PFSK-1 (cell line): ENCODE data around the gene OPN3.

Experiments
- FOXP2 ChIP-seq: optimal IDR thresholded peaks from 2 replicates; pipeline ENCODE3; 2011; ENCODE audit warnings: borderline replicate concordance, control low read depth, inconsistent platforms; ENCODE audit not compliant: insufficient read depth; ENCODE audit errors: extremely low read length, extremely low read depth
- POLR2AphosphoS5 ChIP-seq: IDR thresholded peaks from 2 replicates; pipeline ENCODE4 v1.6.1; 2012; ENCODE audit warnings: low read depth, mild to moderate bottlenecking, control low read depth, low read length, moderate library complexity
- SIN3A ChIP-seq: IDR thresholded peaks from 2 replicates; pipeline ENCODE4 v1.6.1; 2012; ENCODE audit warnings: mild to moderate bottlenecking, low read length, moderate library complexity, borderline replicate concordance; ENCODE audit not compliant: insufficient read depth
- TAF1 ChIP-seq: IDR thresholded peaks from 2 replicates; pipeline ENCODE4 v1.6.1; 2012; ENCODE audit warnings: low read length, control low read depth, borderline replicate concordance; ENCODE audit not compliant: insufficient read depth
- TF ChIP-seq, protein P1 (sequence below), 2 experiments: IDR thresholded peaks; 2 replicates each; pipeline versions ENCODE4 v1.6.1 to v1.8.0; 2011 to 2012; ENCODE audit warnings: low read depth in 2 of 2, low read length in 2 of 2, control low read depth in 1 of 2, inconsistent platforms in 1 of 2, mild to moderate bottlenecking in 1 of 2, moderate library complexity in 1 of 2; ENCODE audit not compliant: insufficient read depth in 1 of 2

Gene OPN3

DNA sequence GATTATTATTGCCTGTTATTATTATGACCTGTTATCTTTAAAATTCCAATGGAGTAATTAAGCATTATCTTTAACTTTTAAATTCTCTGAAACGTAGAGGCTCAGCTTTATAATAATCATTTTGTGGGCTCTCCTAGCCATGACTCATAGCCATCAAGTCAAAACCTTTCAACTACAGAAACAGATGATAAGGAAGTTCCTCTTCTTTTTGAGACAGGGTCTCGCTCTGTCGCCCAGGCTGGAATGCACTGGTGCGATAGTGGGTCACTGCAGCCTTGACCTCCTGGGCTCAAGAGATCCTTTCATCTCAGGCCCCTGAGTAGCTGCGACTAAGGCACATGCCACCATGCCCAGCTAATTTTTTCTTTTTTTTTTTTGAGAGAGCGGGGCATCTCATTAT, 43.5 kb downstream of the OPN3 start:
- no peak for TF ChIP-seq FOXP2
- TF ChIP-seq SIN3A = no peak
- no peak for TF ChIP-seq TAF1
- TF ChIP-seq, protein P1, sequence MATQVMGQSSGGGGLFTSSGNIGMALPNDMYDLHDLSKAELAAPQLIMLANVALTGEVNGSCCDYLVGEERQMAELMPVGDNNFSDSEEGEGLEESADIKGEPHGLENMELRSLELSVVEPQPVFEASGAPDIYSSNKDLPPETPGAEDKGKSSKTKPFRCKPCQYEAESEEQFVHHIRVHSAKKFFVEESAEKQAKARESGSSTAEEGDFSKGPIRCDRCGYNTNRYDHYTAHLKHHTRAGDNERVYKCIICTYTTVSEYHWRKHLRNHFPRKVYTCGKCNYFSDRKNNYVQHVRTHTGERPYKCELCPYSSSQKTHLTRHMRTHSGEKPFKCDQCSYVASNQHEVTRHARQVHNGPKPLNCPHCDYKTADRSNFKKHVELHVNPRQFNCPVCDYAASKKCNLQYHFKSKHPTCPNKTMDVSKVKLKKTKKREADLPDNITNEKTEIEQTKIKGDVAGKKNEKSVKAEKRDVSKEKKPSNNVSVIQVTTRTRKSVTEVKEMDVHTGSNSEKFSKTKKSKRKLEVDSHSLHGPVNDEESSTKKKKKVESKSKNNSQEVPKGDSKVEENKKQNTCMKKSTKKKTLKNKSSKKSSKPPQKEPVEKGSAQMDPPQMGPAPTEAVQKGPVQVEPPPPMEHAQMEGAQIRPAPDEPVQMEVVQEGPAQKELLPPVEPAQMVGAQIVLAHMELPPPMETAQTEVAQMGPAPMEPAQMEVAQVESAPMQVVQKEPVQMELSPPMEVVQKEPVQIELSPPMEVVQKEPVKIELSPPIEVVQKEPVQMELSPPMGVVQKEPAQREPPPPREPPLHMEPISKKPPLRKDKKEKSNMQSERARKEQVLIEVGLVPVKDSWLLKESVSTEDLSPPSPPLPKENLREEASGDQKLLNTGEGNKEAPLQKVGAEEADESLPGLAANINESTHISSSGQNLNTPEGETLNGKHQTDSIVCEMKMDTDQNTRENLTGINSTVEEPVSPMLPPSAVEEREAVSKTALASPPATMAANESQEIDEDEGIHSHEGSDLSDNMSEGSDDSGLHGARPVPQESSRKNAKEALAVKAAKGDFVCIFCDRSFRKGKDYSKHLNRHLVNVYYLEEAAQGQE (IDR thresholded peaks at IDR 0.05; ENCODE audit: insufficient read depth in 1 of 2, low read depth in 2 of 2, low read length in 2 of 2) = no peak
- no peak for TF ChIP-seq POLR2AphosphoS5

DNA sequence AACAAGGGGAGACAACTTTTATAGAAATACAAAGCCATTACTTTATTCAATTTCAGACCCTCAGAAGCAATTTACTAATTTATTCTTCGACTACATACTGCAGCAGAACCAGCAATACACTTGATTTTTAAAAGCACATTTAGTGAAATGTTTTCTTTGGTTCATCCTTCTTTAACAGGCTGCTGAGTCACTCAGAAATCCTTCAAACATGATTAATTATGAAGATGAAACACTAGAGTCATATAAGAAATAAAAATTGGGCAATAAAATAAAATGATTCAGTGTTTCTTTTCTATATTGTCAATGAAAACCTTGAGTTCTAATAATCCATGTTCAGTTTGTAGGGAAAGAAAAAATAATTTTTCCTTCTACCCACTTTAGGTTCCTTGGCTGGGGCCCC, 47.0 kb downstream of the OPN3 start:
- TF ChIP-seq TAF1 = no peak
- no peak for TF ChIP-seq POLR2AphosphoS5
- TF ChIP-seq FOXP2 = no peak
- TF ChIP-seq, protein P1 (IDR thresholded peaks at IDR 0.05; ENCODE audit: insufficient read depth in 1 of 2, low read depth in 2 of 2, low read length in 2 of 2) = no peak
- TF ChIP-seq SIN3A = no peak

DNA sequence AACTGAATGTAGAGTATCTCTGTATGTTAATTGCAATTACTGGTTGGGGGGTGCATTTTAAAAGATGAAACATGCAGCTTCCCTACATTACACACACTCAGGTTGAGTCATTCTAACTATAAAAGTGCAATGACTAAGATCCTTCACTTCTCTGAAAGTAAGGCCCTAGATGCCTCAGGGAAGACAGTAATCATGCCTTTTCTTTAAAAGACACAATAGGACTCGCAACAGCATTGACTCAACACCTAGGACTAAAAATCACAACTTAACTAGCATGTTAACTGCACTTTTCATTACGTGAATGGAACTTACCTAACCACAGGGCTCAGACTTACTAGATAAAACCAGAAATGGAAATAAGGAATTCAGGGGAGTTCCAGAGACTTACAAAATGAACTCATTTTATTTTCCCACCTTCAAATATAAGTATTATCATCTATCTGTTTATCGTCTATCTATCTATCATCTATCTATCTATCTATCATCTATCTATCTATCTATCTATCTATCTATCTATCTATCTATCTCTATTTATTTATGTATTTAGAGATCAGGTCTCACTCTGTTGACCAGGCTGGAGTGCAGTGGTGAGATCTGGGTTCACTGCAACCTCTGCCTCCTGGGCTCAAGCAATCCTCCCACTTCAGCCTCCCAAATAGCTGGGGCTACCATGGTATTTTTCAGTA, 47.8 kb downstream of the OPN3 start:
- TF ChIP-seq SIN3A (no peak), FOXP2 (no peak), TAF1 (no peak), POLR2AphosphoS5 (no peak)
- TF ChIP-seq, protein P1 (IDR thresholded peaks at IDR 0.05; ENCODE audit: insufficient read depth in 1 of 2, low read depth in 2 of 2, low read length in 2 of 2) = no peak

DNA sequence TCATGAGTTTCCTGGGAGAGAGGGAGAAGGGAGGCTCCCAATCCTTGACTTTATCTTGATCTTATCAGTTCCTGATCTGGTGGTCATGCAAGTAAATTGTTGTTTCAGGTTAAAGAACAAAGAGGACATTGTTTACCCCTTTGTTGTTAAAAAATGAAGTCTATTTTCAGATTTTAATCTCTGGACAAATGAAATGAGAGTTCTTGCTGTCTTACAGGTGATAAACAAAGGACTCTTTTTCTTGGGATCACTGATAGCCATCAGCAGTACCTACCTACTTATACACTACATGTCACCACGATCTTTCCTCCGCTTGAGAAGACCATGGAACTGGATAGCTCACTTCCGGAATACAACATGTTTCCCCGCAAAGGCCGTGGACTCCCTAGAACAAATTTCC, 48.4 kb downstream of the OPN3 start:
- TF ChIP-seq, protein P1 (IDR thresholded peaks at IDR 0.05; ENCODE audit: insufficient read depth in 1 of 2, low read depth in 2 of 2, low read length in 2 of 2) = no peak
- TF ChIP-seq POLR2AphosphoS5 (no peak), FOXP2 (no peak), TAF1 (no peak), SIN3A (no peak)

DNA sequence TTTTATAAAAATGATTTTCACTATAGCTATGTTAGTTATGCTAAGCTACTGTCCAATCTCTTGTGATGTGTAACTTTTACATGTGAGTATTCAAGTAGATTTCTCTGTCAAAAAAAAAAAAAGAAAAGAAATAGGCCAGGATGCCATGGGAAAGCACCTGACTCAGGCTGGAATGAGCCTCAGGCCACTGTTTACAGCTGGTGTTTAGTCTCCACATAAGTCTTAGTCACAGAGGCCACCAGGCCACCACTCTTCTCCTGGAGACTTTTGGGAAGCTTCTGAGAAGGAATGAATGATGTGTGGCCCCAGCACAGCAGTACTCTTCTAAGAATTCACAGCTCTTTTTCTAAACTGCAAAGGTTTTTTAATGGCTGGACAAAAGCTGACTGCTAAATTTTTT, 48.9 kb downstream of the OPN3 start:
- TF ChIP-seq POLR2AphosphoS5 (no peak), FOXP2 (no peak), TAF1 (no peak), SIN3A (no peak)
- TF ChIP-seq, protein P1 (IDR thresholded peaks at IDR 0.05; ENCODE audit: insufficient read depth in 1 of 2, low read depth in 2 of 2, low read length in 2 of 2) = no peak
